Measurements from ENCODE around the gene RAP1GAP2.

RAP1GAP2 gene

DNA sequence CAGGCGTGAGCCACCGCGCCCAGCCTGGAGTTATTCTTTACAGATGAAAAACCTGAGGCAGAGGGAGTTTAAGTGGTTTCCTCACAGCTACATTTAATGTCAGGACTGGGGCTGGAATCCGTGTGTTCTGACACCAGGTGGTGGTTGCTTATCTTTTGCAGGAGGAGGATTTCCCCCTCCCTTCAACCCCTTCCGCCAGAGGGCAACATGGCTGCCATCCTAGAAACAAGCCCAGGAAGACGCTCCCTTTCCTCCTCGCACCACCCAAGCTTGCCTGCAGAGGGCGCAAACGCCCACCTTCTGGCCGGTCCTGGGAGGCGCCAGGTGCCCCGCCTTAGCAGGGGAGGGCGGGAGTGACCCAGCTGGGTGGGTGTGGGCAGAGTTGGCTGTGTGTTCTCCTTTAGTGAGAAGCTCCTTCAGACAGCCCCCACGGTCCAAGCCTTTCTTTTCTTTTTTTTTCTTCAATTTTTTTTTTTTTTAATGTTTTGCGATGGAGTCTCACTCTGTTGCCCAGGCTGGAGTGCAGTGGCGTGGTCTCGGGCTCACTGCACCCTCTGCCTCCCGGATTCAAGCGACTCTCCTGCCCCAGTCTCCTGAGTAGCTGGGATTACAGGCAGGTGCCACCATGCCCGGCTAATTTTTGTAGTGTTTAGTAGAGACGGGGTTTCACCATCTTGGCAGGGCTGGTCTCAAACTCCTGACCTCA, 9.9 kb upstream of the RAP1GAP2 start:
- peak; percentile 74 for DNase-seq (ENCODE audit: low read depth)

DNA sequence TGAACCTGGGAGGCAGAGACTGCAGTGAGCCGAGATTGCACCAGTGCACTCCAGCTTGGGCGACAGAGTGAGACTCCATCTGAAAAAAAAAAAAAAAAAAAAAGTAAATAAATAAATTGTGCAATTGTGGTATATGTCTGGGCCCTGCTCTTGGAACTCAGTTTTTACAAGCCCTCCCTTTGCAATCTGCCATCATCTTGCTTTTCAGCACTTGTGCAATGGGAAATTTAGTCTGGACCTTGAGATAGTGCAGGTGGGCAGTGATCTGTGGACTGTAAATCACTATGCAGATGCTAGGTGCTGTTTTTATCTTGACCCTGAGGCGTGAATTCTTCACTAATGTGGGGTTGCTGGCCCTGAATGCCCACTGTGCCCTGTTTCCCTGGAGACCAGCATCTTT, 6.5 kb upstream of the RAP1GAP2 start:
- no peak for DNase-seq (ENCODE audit: low read depth)

DNA sequence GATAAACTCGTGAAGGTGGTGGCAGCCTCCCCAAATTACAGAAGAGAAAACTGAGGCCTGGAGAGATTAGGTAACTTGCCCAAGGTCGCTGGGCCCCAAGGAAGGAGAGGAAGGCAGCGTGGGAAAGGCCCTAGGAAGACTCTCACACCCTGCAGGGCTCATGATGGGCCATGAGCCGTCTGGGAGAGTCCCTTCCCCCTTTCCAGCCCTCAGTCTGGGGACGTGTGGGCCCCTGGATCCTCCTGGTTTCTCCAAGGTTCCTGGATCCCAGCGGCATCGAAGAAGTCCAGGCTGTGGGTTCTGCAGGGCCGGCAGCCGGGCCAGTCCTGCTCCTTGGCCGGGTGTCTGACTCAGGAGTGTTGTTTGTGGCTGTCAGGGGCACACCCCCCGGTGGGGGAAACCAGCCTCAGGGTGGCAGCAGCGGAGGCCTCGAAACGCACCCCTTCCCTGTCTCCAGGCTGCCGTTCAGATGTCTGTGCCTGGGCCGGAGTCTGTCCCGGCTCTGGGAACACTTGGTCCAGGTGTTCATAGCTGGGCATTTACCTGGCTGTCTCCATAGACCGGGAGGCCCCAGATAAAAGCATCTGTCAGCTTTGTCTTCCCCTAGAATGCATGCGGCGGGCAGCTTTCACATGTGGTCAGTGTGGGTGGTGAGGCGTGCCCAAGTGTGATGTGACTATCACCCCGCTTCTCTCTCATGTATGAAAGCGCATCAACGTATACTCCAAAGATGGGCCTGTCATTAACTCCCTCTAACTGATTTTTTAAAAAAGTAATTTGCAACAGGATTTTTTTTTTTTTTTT, 3.7 kb upstream of the RAP1GAP2 start:
- no peak for DNase-seq (ENCODE audit: low read depth)

DNA sequence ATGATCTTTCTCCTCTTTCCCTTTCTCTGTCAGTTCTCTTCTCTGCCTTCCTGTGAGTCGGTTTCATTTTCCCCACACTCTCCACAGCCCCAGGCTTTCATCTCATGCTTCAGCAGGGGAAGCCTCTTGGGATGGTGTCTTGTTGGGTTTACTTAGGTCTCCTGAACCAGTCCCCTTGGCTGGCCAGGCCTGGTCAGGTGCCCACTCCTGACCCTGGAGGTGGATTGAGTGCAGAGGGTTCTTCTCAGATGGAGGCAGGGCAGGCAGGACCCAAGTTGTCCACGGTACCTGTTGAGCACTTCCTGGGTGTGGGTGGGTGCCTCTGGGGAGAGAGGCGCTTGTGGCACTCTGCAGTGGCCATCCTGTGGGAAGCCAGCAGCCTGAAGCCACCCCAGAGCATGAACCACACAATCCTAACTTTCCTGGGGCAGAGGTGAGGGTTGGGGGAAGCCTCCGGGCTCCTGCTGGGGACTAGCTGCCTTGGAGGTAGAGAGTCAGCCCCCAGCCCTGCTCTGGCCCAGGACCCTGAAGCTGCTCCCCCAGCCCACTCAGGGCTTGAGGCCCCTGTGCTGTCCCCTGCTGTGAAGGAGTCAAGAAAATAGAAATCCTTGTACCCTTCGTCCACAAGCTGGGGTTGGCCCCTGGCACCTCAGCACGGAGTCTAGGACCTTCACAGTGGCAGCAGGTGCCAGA, 2.0 kb upstream of the RAP1GAP2 start:
- no peak for DNase-seq (ENCODE audit: low read depth)

DNA sequence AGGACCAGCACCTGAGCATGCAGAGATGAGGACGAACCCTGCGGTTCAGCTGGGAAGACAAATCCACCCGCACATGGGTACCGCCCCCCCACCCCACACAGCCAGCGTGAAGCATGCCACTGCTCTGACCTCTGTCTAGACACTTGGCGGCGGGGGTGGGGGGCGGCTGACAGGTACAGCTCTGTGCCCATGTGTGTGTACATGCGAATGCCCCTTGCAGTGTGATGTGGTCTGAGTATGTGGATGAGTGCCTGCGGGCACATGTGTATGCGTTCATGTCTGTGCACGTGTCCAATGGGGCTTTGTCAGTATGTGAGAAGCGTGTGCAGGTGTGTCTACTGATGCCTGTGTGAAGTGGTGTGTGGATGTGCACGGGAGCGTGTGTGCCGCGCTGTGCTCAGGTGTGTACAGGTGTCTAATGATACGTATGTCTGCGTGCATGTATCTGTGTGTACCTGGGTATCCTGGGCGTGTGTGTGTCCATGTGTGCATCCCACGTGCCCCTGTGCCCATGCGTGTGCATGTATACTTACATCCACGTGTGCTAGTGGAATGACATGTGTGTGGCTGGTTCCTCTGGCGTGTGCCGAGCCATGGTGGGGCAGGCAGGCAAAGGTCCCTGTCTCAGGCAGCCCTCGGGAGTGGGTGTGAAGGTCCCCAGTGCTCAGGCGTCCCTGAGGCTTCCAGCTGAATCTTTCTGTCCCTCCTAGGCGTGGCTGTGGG, 636 bp upstream of the RAP1GAP2 start:
- DNase-seq (ENCODE audit: low read depth) = no peak

DNA sequence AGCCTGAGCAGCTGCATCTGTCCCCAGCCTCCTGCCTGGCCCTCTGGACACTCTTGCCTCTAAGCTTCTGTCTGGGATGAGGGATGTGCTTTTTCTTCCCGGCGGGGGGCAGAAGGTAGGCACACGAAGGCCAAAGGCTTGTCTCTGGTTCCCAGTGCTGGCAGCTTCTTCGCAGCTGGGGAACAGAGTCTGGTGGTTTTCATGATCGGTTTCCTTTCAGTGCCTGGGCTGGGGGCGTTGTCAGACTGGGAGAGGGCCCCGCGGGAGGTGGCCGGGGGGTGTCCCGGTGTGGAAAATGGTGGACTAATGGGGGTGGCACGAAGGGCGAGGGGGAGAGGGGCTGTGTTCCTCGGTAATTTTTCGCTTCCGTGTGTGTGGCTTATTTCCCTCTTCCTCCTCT, 988 bp downstream of the RAP1GAP2 start:
- no peak for DNase-seq (ENCODE audit: low read depth)

DNA sequence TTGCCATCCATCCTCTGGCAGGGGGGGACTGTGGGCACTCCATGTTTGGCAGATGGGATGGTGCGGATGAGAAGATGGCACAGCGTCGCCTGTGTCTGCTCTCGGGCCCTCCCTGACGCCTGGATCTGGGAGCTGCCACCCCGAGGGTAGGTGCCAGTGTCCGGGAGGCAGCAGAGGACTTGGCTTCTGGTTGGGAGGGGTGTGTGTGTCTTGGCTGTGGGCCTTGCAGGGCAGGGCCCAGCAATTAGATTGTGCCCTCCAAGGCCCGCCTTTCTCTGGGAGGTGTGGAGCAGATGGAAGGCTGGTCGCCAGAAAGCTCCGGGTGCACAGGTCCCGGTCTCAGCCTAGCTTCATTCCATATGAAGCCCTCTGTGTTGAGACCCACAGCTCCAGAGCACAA, 1.4 kb downstream of the RAP1GAP2 start:
- DNase-seq (ENCODE audit: low read depth) = no peak

DNA sequence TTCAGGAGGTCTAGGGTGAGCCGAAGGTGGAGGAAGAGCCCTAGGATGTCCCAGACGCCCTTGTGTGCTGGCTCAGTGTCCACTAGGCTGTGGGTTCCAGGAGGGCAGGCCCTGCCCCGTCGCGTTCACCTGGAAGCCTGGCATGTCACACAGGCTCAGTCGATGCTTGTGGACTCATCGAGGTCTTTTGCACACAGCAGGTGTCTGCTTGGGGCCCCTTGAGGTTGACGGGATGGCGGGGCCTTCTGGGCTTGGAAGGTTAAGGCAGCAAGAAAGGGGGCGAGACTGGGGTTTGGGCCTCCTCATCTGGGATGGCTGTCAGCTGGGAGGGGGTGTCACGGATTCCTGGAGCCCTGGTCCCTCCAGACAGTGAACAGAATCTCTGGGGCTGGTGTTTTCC, 1.9 kb downstream of the RAP1GAP2 start:
- DNase-seq (ENCODE audit: low read depth) = no peak

DNA sequence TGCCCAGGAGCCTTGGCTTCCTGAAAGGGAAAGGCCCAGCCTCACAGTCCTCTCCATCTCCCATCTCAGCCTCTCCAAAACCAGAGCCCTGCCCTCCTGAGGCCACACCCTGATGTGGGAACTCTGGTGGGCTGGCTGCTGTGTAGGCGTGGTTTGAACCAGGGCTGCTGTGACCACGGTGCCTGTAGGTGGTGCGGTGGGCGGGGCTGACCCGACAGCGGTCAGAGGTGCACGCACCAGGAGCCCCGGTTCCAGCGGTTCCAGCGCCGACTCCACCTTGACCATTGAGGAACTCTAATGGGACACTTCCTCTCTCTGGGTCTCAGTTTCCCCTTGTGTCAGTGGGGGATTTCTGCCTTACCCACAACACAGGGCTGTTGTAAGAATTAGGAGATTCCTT, 2.4 kb downstream of the RAP1GAP2 start:
- no peak for DNase-seq (ENCODE audit: low read depth)

DNA sequence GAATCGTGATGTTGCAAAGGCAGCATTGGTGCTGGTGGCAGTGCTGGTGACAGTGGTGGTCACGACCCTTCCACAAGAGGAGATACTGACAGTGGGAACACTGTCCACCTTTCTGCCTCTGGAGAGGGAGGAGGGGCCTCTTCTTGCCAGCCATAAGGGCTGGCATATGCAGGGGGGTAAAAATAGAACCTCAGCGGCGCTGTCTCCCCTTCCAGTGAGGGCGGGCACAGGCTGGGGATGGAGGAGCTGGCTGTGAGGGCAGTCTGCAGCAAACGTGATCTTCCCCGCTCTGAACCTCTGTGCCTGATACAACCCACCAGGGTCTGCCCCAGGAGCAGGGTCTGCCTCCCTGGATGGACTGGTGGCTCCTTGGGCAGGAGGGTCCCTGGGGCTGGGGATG, 3.4 kb downstream of the RAP1GAP2 start:
- DNase-seq (ENCODE audit: low read depth) = no peak

DNA sequence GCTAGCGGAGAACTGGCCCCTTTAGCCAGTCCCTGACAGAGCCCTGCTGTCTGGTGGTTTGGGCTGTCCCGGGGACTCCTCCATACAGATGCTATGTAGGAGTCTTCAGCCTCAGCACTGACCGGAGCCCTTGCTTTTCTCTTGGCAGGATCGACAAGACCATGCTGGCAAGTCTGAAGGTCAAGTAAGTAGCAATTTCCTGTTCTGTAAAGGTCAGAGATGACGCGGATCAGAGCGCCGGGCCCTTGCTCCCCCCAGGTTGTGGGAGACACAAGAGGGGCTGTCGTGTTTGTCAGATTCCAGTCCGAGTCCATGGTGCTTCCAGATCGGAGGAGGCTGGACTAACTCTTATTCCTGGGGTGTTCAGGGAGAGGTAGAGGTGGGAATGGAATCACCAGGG, 4.1 kb downstream of the RAP1GAP2 start:
- DNase-seq (ENCODE audit: low read depth) = no peak

DNA sequence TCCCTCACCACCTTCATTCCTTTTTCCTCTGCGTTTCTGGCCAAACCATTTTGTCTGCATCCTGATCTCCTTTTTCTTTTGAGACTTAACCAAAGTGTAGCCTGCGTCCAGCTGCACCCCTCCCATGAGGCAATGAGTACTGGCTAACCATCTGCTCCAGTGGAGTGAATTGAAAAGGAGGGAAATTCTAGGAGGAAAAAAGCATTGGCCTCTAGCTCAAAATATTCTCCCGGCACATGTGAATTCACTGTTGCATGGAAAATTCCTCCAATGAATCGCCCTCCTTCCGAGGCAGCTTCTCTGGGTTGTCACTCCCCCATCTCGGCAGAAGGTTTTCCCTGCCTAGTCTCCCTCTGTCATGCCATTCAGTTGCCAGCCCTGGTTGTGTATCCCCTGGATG, 5.6 kb downstream of the RAP1GAP2 start:
- no peak for DNase-seq (ENCODE audit: low read depth)

DNA sequence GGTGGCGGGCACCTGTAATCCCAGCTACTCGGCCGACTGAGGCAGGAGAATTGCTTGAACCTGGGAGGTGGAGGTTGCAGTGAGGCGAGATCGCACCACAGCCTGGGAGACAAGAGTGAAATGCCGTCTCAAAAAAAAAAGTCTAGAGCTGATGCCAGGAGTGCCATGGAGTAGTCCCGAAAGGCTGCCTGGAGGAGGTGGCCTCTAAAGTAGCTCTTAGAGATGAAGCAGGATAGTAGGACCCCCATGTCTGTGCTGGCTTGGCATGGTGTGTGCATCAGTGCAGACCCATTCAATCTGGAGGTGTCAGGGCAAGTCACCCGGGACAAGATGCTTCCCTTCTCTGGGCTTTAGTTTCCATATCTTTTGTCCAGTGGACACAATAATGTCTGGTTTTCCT, 6.3 kb downstream of the RAP1GAP2 start:
- no peak for DNase-seq (ENCODE audit: low read depth)

DNA sequence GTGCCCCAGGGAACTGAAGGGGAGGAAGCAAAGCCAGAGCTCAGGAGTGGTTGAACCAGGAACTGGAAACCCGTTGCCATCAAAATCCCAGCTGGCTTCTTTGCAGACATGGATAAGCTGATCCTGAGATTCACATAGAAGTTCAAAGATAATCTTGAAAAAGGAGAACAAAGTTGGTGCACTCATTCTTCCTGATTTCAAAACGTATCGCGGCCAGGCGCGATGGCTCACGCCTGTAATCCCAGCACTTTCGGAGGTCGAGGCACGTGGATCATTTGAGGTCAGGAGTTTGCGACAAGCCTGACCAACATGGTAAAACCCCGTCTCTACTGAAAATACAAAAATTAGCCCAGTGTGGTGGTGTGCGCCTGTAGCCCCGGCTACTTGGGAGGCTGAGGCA, 7.1 kb downstream of the RAP1GAP2 start:
- no peak for DNase-seq (ENCODE audit: low read depth)

DNA sequence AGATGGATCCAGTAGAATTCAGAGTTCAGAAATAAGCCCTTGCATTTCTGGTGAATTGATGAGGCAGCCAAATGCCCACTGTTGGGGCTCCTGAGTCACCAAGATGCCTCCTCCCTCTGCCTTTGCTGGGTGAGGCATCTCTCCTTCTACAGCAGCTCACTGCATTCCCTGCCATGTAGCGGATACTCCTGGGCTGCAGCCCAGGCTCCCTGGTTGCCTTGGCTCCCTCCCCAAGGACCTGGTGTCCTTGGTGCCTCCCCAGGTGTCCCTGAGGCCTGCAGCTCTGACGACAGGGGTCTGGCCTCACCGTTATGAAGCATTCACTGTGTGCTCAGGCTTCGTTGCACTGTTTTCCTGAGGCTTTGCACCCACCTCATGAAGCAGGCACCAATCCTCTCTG, 7.7 kb downstream of the RAP1GAP2 start:
- no peak for DNase-seq (ENCODE audit: low read depth)

DNA sequence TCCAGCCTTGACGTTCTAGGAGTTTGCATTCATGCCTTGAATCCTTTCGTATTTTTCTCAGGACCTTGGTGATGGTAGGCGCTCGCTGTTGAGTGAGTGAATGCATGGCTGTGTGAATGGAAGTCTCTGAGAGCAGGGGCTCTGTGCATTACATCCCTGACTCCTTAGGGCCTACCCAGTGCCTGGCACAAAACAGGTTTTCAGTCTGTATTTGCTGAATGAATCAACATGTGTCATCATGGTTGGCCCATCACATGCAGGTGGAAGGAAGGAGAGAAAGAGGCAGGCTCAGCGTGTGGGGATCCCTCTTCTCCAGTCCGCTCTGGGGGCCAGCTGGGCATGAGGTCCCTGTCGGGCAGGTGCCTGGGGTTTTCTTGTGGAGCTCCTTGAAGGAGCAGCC, 8.7 kb downstream of the RAP1GAP2 start:
- no peak for DNase-seq (ENCODE audit: low read depth)

DNA sequence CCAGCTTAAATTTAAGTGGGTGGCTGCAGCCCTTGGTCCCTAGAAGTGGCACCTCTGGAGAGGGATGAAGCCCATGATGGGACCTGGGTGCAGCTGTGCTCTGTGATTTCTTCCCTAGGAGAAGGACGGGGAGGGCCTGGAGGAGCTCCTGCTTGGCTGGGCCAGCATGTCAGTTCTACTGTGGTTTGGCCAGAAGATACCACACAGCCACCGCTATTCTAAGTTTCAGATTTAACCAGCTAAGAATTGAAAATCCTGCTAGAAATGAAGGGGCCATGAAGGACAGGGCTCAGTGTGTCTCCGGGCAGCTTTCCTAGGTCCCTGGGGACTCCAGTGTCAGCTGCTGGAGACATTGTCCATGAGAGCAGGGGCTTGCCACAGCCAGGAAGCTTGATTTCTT, 9.7 kb downstream of the RAP1GAP2 start:
- no peak for DNase-seq (ENCODE audit: low read depth)

DNA sequence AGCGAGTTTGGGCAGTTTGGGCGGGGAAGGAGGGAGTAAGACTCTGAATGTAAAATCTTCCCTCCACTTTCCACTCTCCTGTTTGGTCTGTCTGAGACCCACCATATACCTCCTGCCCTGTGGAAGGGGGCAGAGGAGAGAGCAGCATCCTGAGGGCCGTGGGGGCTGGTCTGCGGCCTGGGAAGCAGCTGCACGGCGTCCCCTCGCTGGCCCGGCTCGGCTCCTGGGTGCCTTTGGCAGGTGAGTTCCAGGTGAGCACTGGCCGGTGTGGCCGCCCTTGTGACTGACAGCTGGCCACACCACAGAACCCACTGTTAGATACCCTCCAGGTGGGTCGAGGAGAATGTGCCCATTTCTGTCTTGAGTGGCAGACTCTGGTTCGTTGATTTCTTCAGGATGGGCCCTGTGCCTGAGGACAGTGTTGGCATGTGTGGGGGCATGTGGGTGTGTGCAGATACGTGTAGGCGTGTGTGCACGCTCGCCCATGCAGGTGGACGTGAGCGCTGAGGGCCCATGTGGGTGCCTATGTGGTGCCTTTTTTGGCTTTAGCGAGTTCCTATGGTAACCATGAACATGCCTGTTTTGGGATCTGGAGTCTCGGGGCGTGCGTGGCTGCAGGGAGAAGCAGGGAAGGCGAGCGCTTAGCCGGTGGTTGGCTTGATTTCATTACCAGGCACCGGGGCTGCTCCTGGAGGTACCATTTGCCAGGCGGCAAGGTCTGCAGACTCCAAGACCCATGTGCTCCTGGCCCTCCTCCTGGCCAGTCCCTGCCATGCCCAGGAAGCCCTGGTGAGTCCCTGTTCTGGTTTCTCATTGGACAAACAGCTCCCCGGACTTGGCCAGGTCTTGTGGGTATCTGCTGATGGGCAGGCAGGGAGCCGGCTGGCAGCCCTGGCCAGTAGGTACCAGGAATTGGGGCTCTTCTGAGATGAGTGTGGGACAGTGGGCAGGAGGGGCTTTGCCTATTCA, 12.4 kb downstream of the RAP1GAP2 start:
- no peak for DNase-seq (ENCODE audit: low read depth)

DNA sequence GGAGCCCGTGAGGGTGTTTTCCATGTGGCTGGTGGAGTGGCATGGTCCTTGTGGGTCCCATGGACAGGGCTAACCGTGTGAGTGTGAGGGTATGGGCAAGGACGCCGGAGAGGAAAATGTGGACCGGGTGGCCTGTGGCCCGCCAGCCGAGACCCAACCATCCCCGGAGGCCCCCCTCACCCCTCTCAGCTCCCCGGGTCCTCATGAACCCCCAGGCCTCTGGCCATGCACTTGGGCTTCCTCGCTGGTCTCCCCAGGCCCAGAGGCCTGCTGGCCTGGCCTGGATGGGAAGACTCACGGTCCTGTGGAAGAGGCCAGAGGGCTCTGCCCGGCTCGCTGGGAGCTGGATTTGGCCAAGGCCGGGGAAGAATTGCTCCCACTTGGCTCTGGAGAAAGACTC, 13.1 kb downstream of the RAP1GAP2 start:
- no peak for DNase-seq (ENCODE audit: low read depth)

DNA sequence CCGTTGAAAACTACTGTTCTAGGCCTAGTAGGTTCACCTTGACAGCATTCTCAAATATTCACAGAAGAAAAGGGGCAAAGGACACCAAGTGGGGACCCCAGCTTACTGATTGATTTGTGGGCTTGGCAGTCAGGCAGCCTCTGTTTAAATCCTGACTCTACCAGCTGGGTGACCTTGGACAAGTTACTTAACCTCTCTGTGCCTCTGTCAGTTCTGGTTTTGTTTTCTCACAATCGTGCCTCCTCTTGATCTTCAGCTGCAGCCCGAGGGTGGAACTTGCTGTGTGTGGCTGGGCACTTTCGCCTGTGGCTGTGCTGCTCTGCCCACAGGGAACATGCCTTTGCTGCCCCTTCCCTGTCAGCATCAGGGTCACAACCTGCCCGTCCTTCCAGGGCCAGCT, 17.8 kb downstream of the RAP1GAP2 start:
- no peak for DNase-seq (ENCODE audit: low read depth)
